NCI-H345 treated with DMSO at 0.1 percent for 48 hours (cell line): ENCODE measurements around the gene FOXRED1.
"Not testable (repeated sequence)": the region's sequence is repeated elsewhere in the genome, so short reads cannot be mapped to it uniquely, and the experiment has no call there.

Experiments used
- DNase-seq: peaks from one replicate; lab custom pipeline; 2025; ENCODE audit not compliant: unreplicated experiment; lab: John Stamatoyannopoulos, UW

The FOXRED1 gene

DNA sequence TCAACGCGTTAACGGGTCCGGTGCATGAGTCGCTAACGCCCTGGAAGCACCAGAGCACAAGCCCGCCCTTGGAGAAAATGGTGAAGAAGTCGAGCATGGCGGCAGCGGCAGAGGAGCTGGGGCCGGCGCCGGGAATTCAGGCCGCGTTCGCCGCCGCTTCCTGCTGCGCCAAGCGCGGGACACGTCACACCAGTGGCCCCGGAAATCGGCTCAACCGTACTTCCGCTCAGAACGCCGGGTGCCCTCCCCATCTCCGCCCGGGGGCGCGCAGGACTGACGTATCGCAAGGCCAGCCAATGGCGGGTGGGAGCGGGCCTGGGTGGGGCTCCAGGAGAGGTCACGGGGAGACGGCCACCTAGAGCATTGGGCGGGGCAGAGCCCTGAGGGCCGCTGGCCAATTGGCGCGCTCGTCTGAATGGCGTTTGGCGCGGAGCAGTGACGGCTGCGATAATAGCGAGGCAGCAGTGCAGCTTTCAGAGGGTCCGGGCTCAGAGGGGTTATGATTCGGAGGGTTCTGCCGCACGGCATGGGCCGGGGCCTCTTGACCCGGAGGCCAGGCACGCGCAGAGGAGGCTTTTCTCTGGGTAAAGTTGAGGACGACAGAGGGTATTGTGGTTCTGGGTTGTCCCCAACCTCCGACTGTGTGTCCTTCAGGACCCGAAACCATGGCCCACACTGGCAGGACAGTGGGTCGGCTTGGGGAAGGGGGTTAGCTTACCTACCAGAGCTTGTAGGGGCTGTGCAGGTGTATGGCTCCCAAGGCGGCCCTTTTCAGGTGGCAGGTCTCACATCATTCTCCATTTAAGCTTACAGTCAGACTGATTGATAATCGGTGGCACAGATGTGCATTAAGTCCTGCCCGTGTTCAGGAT, at the start of gene FOXRED1, which contains the start of gene SRPRA:
Gene FOXRED1 (plus strand): TSS at position 447 of the 872 bp plus-strand sequence. CDS start 53 bp downstream, at position 500.
Gene SRPRA (minus strand): TSS at position 188 of the 872 bp plus-strand sequence. CDS start 91 bp downstream, at position 97.
- peak; percentile 97 for DNase-seq

DNA sequence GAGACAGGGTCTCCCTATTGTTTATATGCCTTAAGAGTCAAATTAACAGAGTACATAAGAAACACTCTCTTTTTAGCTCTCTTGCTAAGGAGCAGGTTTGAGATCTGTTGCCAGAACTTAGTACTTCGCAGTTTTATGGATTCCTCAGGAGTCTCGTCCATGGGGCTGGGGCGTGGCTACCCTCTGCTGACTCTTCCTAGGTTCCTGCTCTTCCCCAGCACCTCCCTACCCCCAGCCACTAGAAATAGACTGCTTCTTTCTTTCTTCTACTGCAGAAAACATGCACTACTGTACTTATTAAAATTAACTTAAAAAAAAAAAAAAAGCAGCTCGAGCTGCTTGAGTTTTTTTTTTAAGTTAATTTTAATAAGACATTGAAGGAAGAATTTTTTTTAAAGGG, 49.4 kb upstream of the FOXRED1 start:
- DNase-seq, result no peak

DNA sequence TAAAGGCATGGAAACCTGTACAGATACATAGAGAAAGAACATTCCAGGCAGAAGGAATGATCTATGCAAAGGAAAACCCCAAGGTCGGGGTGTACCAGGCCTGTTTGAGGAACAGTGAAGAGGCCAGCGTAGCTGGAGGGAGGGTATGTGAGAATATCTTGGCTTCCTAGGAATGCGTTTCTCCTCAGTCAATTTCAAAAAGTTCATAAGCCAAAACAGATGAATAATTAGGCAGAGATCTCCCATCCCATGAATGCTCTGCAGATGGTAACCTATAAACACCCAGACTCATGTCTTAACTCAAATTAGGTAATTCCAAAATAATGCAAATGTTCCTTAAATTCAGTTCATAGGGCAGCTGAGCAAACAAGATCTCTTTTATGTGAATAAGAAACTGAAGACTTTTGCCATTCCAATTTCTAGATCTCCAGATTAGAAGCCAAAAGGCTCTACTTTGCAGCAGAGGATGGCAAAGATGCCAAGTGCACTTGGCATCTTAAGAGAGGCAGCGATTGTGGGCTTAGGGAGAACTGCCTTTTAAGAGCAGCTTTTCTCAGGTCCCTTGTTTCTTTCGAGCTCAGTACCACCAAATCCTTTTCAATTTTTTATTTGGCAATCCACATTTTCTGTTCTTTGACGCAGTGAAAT, 44.2 kb upstream of the FOXRED1 start:
- no peak for DNase-seq

DNA sequence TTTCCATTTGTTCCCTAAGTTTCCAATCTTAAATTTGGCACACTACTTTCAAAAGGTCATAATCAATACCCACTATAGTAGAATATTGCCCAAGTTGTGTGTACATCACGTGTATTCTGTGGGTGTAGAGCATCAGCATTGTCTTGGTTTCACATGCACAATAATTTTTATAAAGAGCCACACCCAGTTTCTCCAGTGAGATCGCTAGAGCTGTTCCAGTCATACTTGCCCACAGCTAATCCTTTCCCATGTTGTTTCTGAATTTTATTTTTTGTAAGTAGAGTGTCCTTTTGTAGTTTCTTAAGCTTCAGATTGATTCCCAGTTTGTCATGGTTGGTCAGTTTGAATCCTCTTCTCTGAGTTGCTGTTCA, 43.7 kb upstream of the FOXRED1 start:
- no peak for DNase-seq

DNA sequence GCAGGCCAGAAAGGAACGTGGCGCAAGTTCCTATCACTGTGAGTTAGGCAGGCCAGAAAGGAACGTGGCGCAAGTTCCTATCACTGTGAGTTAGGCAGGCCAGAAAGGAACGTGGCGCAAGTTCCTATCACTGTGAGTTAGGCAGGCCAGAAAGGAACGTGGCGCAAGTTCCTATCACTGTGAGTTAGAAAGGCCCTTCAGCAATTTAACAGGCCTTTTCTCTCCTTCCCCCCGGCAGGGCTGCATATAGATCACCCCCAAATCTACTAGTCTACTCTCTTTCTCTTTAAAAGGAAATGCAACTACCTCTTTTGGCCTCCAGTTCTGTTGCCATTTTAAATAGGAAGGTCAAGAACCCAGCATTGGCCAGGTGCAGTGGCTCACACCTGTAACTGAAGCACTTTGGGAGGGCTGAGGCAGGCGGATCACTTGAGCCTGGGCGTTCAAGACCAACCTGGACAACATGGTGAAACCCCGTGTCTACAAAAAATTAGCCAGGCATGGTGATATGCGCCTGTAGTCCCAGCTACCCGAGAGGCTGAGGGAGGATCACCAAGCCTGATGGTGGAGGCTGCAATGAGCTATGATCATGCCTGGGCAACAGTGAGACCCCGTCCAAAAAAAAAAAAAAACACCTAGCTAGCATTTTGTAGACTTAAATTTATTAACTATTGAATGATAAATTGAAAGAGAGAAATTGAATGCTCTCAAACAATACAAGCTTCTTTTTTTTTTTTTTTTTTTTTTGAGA, 42.4 kb upstream of the FOXRED1 start:
- DNase-seq, result no peak

DNA sequence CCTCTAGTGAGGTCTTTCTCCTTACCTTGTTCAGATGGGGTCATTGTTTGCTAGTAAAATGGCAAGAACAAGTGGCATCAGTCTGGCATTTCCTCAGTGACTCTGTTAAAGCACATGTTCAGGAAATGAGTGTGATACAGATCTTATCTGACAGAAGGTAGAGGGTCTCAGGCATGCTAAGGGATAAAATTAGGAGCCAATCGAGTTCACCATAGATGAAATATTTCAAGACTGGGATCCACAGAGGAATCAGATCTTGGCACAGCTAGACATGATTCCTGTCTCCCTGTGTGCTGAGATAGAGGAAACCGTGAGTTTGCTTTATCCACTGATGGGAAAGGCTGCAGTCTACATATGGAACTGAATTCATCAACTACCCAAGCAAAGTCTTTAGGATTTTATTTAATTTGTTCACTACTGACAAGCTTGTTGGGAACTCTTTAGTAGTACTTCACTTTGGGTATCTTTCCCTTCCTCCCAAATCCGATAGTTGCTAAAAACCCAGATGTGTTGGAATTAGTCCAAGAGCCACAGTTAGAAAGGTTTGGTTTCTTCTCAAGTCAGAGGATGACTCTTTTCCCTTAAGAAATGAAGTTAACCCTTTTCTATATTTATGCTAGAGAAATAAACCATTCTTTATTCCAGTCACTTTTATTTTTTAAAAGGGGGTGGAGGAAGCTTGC, 39.0 kb upstream of the FOXRED1 start:
- no peak for DNase-seq

DNA sequence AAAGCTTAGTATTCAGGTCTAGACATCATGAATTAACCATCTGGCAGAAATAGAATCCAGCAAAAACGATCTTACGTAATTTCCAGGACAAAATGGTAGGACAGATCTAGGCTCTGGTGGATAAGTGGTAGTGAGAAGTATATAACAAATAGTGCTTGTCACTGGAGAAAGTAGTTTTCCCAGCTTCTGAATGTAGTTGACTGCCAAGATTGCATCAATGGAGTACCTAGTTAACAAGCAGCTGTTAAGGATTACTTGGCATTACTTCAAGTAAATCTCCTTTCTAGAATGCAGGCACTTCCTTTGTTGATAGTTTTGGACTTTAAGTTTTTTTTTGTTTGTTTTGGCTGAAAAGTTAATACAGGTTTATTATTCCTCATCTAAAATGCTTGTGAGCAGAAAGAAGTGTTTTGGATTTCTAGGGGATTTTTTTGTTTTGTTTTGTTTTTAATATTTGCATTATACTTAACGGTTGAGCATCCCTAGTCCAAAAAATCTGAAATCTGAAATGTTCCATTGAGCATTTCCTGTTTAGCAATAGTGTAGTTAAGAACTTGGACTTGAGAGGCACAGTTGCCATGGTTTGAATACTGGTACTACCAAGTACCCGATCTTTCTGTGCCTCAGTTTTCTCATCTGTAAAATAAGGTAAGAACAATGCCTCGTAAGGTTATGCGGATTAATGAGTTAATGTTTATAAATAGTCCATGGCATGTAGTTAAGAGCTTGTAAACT, 37.1 kb upstream of the FOXRED1 start:
- DNase-seq, result no peak

DNA sequence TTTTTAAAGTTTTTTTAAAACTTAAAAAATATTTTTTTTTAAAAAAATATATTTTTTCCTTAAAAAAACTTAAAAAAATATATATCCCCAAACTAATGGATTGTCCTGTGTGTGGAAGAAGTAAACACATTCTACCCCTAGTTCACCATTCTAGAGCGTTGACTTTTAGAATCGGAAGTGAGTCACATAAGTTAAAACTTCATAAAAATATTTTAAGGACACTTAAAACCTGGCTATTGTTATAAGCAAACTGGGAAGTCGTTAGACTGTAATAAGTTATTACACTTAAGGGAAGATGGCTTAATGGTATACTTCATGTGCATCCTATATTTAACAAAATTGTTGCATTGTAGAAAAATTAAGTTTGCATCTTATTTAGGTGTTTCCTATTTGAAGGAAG, 36.3 kb upstream of the FOXRED1 start:
- DNase-seq, result no peak

DNA sequence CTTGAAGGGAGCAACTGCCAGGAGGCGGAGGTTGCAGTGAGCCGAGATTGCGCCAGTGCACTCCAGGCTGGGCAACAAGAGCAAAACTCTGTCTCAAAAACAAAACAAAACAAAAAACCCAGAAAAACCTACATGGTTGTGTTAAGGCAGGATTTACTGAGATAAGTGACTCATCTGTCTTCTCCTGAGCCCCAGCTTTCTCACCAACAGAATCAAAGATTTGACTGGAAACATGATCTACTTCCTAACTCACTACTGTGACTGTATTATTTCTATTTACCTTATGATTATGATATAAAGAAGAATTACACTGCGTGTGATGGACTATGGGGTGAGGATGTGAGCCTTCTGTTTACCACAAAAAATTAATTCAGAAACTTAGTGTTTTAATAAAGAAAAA, 35.6 kb upstream of the FOXRED1 start:
- no peak for DNase-seq

DNA sequence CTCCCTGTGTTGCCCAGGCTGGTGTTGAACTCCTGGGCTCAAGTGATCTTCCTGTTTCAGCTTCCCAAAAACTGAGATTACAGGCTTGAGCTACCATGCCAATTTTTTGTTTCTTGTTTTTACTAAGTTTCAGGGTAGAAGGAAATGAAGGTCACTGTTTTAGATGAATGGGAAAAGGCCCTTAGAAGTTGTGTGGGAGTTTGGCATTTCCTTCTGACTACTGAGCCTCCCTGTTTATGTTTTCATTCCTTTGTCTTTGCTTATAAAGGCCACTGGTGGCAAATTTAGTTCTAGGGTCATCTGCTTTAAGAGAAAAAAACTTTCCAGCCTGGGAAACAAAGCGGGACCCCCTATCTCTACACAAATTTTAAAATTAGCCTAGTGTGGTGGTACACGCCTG, 22.3 kb upstream of the FOXRED1 start:
- no peak for DNase-seq

DNA sequence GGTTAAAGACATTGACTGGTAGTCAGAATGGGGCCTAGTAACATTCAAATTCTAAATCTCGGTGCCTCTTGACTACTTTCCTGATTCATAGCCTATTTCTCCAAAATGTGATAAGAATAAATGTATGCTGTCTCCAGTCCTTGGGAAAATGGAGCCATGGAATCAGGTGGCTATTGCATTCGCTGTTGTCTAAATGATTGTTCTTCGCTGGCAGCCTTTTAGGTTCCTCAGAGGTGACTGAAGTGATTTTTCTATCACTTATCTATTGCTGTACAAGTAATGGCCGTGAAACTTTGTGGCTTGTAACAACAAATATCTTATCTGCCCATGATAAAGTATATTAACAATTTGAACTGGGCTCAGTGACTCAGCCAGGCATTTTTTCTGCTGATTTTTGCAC, 15.7 kb upstream of the FOXRED1 start:
- DNase-seq, result no peak

DNA sequence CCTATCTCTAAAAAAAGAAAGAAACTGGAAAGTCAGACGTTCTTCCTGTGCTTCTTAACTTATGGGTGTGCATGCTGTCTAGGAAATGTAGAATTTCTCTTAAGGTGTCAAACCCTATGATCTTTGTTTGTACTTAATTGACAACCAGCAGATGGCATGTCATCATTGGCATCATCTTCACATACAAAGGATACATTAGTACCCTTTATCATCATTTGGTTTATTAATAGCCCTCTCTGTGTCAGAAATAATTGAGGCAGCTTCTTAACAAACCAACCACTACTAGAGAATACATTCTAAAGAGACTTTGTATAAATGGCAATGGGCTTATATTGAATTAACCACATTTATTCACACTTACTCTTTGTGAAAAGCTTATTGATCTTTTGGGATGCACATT, 14.1 kb upstream of the FOXRED1 start:
- DNase-seq, result no peak

DNA sequence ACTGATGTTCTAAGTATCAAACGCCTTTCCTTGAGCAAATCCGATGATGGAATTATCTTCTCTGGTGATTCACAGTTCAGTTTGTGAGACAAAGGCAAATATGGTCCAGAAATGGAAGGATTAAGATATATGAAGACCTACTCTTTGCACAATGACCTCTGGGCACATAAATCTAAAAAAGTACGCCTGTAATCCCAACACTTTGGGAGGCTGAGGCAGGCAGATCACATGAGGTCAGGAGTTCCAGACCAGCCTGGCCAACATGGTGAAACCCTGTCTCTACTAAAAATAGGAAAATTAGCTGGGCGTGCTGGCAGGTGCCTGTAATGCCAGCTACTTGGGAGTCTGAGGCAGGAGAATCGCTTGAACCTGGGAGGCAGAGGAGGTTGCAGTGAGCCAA, 13.4 kb upstream of the FOXRED1 start:
- not testable (repeated sequence) for DNase-seq

DNA sequence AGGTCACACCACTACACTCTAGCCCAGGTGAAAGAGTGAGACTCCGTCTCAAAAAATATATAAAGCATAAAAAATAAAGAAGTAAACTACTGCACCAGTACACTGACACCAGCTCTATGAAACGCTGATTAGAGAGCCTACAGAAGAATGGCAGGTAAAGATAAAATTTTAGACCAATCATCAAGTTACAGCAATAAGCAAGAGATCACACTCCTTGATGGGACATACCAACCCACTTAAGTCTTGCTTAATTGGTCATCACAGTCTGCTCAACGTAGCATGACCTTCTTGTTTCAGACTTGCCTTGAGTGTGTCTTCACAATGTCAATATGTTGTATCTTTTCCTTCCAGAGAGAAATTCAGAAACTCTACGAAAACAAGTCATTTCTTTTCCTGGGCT, 12.7 kb upstream of the FOXRED1 start:
- DNase-seq, result no peak

DNA sequence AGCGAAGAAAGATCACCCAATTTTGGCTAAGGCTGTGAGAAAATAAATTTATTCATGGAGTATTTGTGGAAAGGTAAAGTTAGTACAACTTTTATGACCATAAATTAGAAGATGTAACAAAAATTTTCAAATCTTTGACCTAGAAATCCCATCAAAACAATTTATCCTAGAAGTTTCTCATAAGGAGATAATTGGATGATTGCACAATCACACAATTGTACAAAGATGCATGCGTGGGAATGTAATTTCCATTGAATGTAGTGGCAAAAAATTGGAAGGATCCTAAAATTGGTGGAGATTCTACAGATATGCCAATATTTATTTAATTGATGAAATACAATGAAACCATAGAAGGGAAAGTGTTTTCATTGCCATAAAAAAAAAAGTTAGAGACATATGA, 11.8 kb upstream of the FOXRED1 start:
- DNase-seq, result no peak

DNA sequence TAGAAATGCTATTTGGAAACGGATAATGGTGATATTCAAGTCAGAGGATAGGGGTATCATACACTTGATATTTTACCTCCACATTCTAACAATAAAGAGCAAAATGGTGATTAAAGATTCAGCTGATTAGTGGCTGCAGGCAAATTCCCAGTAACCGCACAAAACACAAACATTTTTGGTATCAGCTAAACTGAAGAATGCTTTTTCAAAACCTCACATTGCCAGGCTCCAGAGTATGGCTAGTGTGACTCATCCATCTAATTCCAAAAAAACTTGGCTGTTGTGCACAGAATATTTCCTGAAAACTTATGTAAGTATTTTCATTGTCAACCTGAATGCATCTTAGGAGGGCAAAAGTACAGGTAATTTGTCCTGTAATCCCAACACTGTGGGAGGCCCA, 11.2 kb upstream of the FOXRED1 start:
- DNase-seq, result no peak

DNA sequence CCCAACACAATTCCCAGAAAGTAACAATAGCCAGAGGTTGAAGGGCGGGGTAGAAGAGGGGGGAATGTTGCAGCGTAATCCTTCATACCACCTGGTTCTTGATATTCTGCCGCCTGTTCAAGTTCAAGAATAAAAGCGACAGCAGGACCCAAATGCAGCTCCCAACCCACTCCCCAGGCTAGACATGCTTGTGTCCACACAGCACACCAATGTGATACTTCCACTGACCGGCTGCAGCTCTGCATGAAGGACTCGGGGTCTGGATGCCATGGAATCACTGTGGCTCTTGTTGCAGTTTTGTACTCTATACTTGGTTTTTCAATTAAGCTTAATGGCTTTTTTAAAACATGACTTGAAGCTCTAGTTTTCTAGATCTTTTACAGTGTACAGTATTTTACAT, 6.7 kb upstream of the FOXRED1 start:
- no peak for DNase-seq

DNA sequence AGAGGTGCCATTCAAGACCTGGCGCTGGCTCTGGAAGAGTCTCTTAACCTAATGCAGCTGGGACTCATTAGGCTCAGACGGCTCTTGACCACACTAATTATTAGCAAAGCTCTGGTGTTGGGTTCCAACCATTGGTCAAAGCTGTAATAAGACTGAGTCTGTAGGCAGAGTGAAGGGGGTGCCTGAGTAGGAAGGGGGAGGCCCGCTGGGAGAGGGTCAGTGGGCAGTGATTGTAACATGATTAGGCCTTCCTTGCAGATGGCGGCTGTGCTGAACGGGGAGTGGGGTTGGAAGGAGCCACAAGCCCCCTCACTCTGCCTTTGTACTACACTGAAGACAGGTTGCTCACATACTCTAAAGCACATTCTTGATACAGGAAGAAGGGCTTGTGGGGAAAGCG, 5.5 kb upstream of the FOXRED1 start:
- DNase-seq, result no peak

DNA sequence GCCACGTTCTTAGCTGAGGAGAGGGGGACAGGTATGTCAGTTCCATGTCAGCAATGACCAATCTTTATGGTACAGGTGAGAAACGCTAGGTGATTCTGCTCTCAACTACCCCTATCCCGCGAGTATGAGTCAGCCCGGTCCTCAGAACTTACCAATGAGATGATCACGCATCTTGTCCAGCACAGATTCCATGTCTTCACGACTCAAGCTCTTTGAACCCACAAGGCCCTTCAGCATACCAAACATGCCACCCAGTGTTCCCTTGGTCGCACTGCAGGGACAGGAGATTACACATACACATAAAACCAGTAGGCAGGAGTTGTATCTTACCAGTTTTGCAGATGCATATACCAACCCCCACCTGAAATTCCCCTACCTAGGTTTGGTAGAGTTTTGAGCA, 3.1 kb upstream of the FOXRED1 start:
- no peak for DNase-seq

DNA sequence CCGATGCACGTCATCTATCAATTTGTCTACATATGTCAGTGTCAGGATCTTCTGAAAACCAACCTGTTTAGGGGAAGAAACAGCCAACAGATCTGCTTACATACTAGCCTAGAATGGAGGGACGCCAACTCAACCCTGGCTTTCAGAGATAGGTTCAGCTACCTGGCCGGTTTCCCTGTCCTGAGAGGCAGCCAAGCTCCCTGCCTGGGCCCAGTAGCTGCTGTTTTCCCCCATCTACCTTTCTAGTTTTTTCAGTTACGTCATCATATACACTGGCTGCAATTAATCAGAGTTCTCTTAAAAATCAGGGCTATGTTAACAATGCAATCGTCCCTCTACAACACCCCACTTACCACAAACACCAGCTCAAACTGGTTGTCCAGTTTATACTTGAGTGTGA, 1.3 kb upstream of the FOXRED1 start:
- no peak for DNase-seq

DNA sequence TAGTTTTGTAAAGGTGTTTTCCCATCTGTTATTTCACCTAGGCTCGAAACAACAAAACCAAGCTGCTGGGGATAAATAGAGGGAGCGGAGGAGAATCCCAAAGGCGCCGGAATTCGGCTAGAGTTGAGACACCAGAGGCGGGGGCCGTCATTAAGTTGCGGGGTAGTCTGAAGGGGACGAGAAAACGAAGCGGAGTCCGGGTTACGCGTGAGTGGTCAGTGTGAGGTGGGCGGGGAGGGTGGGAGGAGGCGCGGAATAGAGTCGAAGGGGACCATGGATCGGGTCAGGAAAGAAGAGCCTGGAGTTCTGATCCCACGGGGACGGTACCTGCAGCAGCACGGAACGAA, 620 bp upstream of the FOXRED1 start:
- no peak for DNase-seq
